Stimulated activated CD8-positive, alpha-beta memory T cell treated with anti-CD3 and anti-CD28 coated beads, Interleukin-7, amount 100 ng/mL, for 24 hours (primary cell): ENCODE measurements around the gene UBXN1.
A peak's percentile ranks its signal among the peaks of the same experiment; 100 is the strongest.

Source experiments
- DNase-seq: peaks from one replicate; pipeline ENCODE4 v3.0.0-alpha.2; 2020; ENCODE audit warnings: low read depth

The UBXN1 gene

GRCh38 chr11:62645946-62646824 is 32.7 kb downstream of the UBXN1 start, which contains the start of gene GANAB:
TSS of gene GANAB (minus strand) at chr11:62646613. CDS start at chr11:62646599, 14 bp downstream.
- DNase-seq: peak; percentile 99

- no peak for DNase-seq
Observed at GRCh38 chr11:62645671-62645945, 33.3 kb downstream of the UBXN1 start.

GRCh38 chr11:62644220-62644619 is 34.7 kb downstream of the UBXN1 start:
- no peak for DNase-seq

- no peak for DNase-seq
Observed at GRCh38 chr11:62632492-62632891, 46.4 kb downstream of the UBXN1 start.

- no peak for DNase-seq
Observed at GRCh38 chr11:62627713-62628112, 51.2 kb downstream of the UBXN1 start.
